Measurements from ENCODE around the gene DOCK4. TPM values are rescaled to one million over a fixed set of nuclear protein-coding genes. Genes with fewer than 3 reads are reported as not detected.

Gene DOCK4
- total RNA-seq, 1 experiment from 2014 or later, result 20.4 TPM

GRCh38 chr7:112056409-112056808 lies 149.8 kb downstream of the DOCK4 start:
- ATAC-seq, result no peak
- no peaks in the 10 kb centered on the region for H3K27me3 Mint-ChIP-seq (ENCODE audit: low read depth)
- H3K4me3 Mint-ChIP-seq, result no peak overlapping the region
- no peaks in the 10 kb centered on the region for H3K36me3 Mint-ChIP-seq
- H3K4me1 Mint-ChIP-seq, result peaks cover 28% of the 10 kb centered on the region
- no peak for DNase-seq (ENCODE audit: low spot score)
- H3K27ac Mint-ChIP-seq, result no peak overlapping the region
- TF ChIP-seq AR (CRISPR knock-in tag; IDR thresholded peaks at IDR 0.05) (no peak), ZNF317 (CRISPR knock-in tag; IDR thresholded peaks at IDR 0.05; ENCODE audit: borderline replicate concordance, low read depth) (no peak), PRRX2 (CRISPR knock-in tag; IDR thresholded peaks at IDR 0.05) (no peak), EMX1 (CRISPR knock-in tag; IDR thresholded peaks at IDR 0.05) (no peak), ESRRA (CRISPR knock-in tag; IDR thresholded peaks at IDR 0.05; ENCODE audit: borderline replicate concordance) (no peak), SMAD4 (CRISPR knock-in tag; IDR thresholded peaks at IDR 0.05) (no peak), ZMAT4 (CRISPR knock-in tag; IDR thresholded peaks at IDR 0.05) (no peak), TEAD1 (CRISPR knock-in tag; IDR thresholded peaks at IDR 0.05) (no peak), STAT6 (CRISPR knock-in tag; conservative IDR thresholded peaks at IDR 0.05; ENCODE audit: low read depth) (no peak), NFYB (CRISPR knock-in tag; conservative IDR thresholded peaks at IDR 0.05; ENCODE audit: low read depth) (no peak), MAX (CRISPR knock-in tag; IDR thresholded peaks at IDR 0.05) (no peak), ATF1 (CRISPR knock-in tag; IDR thresholded peaks at IDR 0.05) (no peak), TCF7 (CRISPR knock-in tag; IDR thresholded peaks at IDR 0.05; ENCODE audit: low read depth) (no peak), ZNF671 (CRISPR knock-in tag; IDR thresholded peaks at IDR 0.05) (no peak), HMGXB4 (CRISPR knock-in tag; IDR thresholded peaks at IDR 0.05) (no peak), ZNF232 (CRISPR knock-in tag; IDR thresholded peaks at IDR 0.05) (no peak), USF1 (CRISPR knock-in tag; IDR thresholded peaks at IDR 0.05) (no peak)
- H3K9me3 Mint-ChIP-seq, result 0 out of 2 replicates have a peak, but pooled peaks cover 3% of the 10 kb centered on the region
- ChIA-PET CTCF (interaction anchor here (0.9 kb wide), 1 partner anchor 201 kb away, joined by 4 read pairs; no protein-coding TSS in a partner anchor), POLR2A (no interaction called here)

- H3K4me1 Mint-ChIP-seq, result peaks cover 18% of the 10 kb centered on the region
- H3K9me3 Mint-ChIP-seq, result no peaks in the 10 kb centered on the region
- DNase-seq (ENCODE audit: low spot score) (no peak), ATAC-seq (no peak)
- no peaks in the 10 kb centered on the region for H3K36me3 Mint-ChIP-seq
- H3K27me3 Mint-ChIP-seq (ENCODE audit: low read depth), result no peaks in the 10 kb centered on the region
- no peak overlapping the region for H3K4me3 Mint-ChIP-seq
- ChIA-PET CTCF (no interaction called here), POLR2A (no interaction called here)
- no peak overlapping the region for H3K27ac Mint-ChIP-seq
- TF ChIP-seq HMGXB4 (CRISPR knock-in tag; IDR thresholded peaks at IDR 0.05) (no peak), CBFB (CRISPR knock-in tag; IDR thresholded peaks at IDR 0.05; ENCODE audit: low read depth) (no peak), MXD4 (CRISPR knock-in tag; IDR thresholded peaks at IDR 0.05; ENCODE audit: borderline replicate concordance) (no peak), ZNF281 (CRISPR knock-in tag; IDR thresholded peaks at IDR 0.05) (no peak), FOXP4 (CRISPR knock-in tag; IDR thresholded peaks at IDR 0.05) (no peak)
Measured at GRCh38 chr7:112053737-112054069, 152.5 kb downstream of the DOCK4 start.
